ENCODE data around the gene HTATIP2. TPM values are rescaled to one million over a fixed set of nuclear protein-coding genes. Genes with fewer than 3 reads are reported as not detected.

The HTATIP2 gene
- total RNA-seq: 41.1 and 67.2 TPM in 2 replicates

DNA sequence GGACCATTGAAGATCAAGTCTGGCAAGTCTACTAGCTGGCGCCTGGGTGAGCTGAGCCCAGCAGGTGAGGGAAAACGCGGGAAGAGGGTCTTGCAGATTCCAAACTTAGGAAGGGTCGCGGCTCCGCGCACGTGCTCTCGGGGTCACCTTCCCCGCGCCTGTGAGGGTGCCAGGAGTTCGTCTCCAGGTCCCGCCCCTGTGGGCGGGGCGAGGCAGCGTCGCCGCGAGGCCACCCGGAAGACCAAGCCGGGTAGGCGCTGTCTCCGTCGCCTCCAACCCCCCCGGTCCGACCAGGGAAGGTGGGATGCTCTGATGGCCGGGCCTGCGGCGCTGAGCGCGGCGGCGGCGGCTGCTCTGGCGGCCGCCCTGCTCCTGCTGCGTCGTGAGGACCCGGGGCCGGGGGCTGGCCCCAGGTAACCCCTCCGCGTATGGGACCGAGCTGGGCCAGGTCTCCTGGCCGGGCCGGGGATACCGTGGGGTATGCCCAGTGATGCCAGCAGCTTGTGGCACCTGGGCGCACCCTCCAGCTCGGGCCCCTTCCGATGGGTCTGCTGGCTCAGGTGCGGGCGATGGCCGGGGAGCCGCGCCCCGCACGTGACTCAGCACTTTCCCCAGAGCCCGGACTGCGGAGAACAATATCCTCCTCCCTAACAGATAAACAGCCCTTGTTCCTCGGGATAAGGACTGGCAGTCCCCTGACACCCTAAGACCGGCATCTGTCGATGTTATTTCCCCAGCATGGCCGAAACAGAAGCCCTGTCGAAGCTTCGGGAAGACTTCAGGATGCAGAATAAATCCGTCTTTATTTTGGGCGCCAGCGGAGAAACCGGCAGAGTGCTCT, at the start of gene HTATIP2:
Gene HTATIP2, plus strand, starts transcription at position 215 of the 841 bp plus-strand sequence. Its CDS starts 524 bp downstream, at position 739.

GRCh38 chr11:20387261-20388095, 24.0 kb downstream of the HTATIP2 start, which contains the start of gene PRMT3:
Gene PRMT3, plus strand, starts transcription at chr11:20387716. Its CDS starts 31 bp downstream, at chr11:20387747.

Other genes starting within 250 kb of the HTATIP2 start
- not detected in 2 replicates for gene DBX1, start 203.2 kb upstream of the HTATIP2 start, total RNA-seq
- gene PRMT3, start 24.0 kb downstream of the HTATIP2 start, total RNA-seq: 12.9 and 13.7 TPM in 2 replicates
- gene SLC6A5, start 235.9 kb downstream of the HTATIP2 start, total RNA-seq: under 0.01 TPM in 1 of 2 replicates, not detected in the other

Data from smooth muscle cell of bladder (primary cell).